ENCODE measurements around the gene SZRD1.

DNA sequence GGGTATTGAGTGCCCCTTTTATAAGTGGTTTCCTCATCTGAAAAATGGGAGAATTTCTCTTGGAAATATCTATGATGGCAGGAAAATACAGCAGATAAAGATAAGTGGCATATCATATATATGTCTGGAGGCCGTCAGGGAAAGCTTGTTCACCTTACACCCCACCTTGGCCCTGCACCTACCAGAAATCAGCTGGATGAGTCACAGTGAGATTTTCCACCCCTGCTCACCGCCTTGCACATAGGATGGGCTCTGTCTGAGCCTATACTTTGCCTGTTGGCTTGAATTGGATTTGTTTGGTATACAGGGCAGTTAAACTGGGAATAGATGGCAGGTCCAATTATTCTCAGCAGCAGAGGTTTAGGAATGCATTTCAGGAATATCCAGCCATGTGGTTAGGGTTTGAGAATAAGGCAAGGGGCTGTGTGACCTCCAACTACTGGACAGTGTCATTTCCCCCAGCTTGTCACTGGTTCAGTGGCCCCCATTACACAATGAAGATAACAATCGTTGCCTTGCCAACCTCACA, 70.0 kb downstream of the SZRD1 start, which contains the start of gene SPATA21:
- TF ChIP-seq POLR2A (IDR thresholded peaks at IDR 0.05; ENCODE audit: low read depth, low read length) (no peak), FOS (IDR thresholded peaks at IDR 0.05; ENCODE audit: low read depth, low read length) (no peak), RFX5 (IDR thresholded peaks at IDR 0.05; ENCODE audit: low read depth, low read length) (no peak), CEBPB (IDR thresholded peaks at IDR 0.05; ENCODE audit: low read depth, low read length) (no peak), SMC3 (IDR thresholded peaks at IDR 0.05; ENCODE audit: low read depth, low read length) (no peak), BHLHE40 (IDR thresholded peaks at IDR 0.05; ENCODE audit: low read depth, low read length) (no peak), RAD21 (IDR thresholded peaks at IDR 0.05; ENCODE audit: low read length) (no peak)
- TF ChIP-seq, protein P1, sequence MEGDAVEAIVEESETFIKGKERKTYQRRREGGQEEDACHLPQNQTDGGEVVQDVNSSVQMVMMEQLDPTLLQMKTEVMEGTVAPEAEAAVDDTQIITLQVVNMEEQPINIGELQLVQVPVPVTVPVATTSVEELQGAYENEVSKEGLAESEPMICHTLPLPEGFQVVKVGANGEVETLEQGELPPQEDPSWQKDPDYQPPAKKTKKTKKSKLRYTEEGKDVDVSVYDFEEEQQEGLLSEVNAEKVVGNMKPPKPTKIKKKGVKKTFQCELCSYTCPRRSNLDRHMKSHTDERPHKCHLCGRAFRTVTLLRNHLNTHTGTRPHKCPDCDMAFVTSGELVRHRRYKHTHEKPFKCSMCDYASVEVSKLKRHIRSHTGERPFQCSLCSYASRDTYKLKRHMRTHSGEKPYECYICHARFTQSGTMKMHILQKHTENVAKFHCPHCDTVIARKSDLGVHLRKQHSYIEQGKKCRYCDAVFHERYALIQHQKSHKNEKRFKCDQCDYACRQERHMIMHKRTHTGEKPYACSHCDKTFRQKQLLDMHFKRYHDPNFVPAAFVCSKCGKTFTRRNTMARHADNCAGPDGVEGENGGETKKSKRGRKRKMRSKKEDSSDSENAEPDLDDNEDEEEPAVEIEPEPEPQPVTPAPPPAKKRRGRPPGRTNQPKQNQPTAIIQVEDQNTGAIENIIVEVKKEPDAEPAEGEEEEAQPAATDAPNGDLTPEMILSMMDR (conservative IDR thresholded peaks at IDR 0.05; ENCODE audit: low read depth, low read length), result no peak

All from IMR-90 (cell line).